SK-N-MC (cell line): ENCODE results near the gene MRPL27.

Experiments
- EZH2 ChIP-seq: fragments of 200-600 bp; sonication (generic); IDR thresholded peaks from one replicate; pipeline ENCODE4 v1.6.1; 2017; ENCODE audit warnings: antibody characterized with exemption
- FOXP2 ChIP-seq: optimal IDR thresholded peaks from 2 replicates; pipeline ENCODE3; 2011; ENCODE audit warnings: mild to moderate bottlenecking, moderate library complexity; ENCODE audit not compliant: insufficient read depth; ENCODE audit errors: extremely low read length, control extremely low read depth
- POLR2AphosphoS5 ChIP-seq: IDR thresholded peaks from 2 replicates; pipeline ENCODE4 v1.6.1; 2012; ENCODE audit warnings: mild to moderate bottlenecking, low read depth, low read length, borderline replicate concordance

GRCh38 chr17:50421308-50422051, 48.5 kb upstream of the MRPL27 start:
- no peak for TF ChIP-seq POLR2AphosphoS5
- TF ChIP-seq EZH2 = no peak
- TF ChIP-seq FOXP2 = no peak
